ENCODE results near the gene INF2. TPM values are rescaled to one million over a fixed set of nuclear protein-coding genes. Genes with fewer than 3 reads are reported as not detected.

INF2 gene
- total and polyA plus RNA-seq, 9 of the 15 experiments (the other 6 are each of a cell fraction or from before 2014, with no cell fraction given): 0.56 to 31.3 (median 7.8) TPM

DNA sequence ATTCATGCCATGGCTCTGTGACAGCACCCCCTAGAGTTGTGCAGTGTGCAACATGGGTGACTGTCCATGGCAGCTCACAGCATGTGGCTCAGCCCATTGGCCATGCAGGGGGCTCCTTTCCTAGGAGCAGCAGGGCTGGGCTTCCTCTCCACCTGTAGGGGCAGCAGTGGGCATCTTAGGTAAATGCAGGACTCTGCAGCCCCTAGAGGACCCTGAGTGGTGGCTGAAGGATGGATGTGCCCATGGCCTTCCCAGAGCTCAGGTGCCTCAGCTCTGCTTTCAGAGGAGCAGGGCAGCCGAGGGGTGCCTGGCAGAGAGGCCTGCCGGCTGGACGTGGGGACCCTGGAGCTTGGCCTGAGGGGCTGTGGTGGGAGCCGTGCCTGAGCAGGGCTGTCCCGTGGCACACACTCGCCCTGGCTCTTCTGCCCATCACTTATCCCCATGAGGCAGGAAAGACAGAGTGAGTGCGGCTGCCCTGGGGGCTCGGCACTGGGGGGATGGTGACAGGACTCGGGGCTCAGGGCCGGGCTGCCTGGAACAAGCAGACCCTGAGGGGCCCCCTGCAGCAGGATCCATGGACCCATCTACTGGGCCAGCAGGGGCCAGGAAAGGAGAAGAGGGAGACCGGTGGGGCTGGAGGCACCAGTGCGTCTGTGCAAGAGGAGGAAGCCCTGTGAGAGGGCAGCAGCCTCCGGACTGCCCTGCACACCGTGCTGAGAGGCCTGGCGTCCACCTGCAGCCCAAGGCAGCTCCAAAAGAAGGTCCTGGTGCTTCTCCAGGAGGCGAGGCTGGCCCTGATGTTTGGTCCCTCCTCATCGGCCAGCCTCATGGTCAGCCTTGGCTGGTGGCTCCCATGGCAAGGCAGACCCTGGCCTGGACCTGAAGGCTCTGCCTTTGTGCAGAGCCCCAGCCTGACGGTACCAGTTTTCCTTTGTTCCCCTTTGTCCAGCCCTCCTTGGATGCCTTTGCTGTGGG is 42.2 kb downstream of the INF2 start:
- ATAC-seq: peak; percentile 69
- TF ChIP-seq CBX1 (IDR thresholded peaks at IDR 0.05; ENCODE audit: low read depth) (peak; percentile 48; the same call in 1 of the 2 replicates), ESRRB (CRISPR knock-in tag; IDR thresholded peaks at IDR 0.05; ENCODE audit: borderline replicate concordance) (no peak), ZNF668 (CRISPR knock-in tag; IDR thresholded peaks at IDR 0.05) (no peak), POLR2G (IDR thresholded peaks at IDR 0.05; ENCODE audit: low read depth, low read length) (peak; percentile 67), POU5F1 (IDR thresholded peaks at IDR 0.05; ENCODE audit: borderline replicate concordance, low read depth, low read length, partially characterized antibody) (no peak), NCOA2 (IDR thresholded peaks at IDR 0.05; ENCODE audit: partially characterized antibody in 2 of 2) (no peak), ZBTB7A (IDR thresholded peaks at IDR 0.05; ENCODE audit: borderline replicate concordance, control insufficient read depth, low read depth, low read length) (peak; percentile 66), FOXA1 (IDR thresholded peaks at IDR 0.05; ENCODE audit: borderline replicate concordance) (no peak), TAL1 (IDR thresholded peaks at IDR 0.05) (no peak), ZNF707 (CRISPR knock-in tag; conservative IDR thresholded peaks at IDR 0.05) (no peak), C11orf30 (IDR thresholded peaks at IDR 0.05; ENCODE audit: low read depth) (no peak)
- TF ChIP-seq, protein P1, sequence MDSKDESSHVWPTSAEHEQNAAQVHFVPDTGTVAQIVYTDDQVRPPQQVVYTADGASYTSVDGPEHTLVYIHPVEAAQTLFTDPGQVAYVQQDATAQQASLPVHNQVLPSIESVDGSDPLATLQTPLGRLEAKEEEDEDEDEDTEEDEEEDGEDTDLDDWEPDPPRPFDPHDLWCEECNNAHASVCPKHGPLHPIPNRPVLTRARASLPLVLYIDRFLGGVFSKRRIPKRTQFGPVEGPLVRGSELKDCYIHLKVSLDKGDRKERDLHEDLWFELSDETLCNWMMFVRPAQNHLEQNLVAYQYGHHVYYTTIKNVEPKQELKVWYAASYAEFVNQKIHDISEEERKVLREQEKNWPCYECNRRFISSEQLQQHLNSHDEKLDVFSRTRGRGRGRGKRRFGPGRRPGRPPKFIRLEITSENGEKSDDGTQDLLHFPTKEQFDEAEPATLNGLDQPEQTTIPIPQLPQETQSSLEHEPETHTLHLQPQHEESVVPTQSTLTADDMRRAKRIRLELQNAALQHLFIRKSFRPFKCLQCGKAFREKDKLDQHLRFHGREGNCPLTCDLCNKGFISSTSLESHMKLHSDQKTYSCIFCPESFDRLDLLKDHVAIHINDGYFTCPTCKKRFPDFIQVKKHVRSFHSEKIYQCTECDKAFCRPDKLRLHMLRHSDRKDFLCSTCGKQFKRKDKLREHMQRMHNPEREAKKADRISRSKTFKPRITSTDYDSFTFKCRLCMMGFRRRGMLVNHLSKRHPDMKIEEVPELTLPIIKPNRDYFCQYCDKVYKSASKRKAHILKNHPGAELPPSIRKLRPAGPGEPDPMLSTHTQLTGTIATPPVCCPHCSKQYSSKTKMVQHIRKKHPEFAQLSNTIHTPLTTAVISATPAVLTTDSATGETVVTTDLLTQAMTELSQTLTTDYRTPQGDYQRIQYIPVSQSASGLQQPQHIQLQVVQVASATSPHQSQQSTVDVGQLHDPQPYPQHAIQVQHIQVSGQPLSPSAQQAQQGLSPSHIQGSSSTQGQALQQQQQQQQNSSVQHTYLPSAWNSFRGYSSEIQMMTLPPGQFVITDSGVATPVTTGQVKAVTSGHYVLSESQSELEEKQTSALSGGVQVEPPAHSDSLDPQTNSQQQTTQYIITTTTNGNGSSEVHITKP (IDR thresholded peaks at IDR 0.05; ENCODE audit: partially characterized antibody): peak; percentile 66
- TF ChIP-seq, protein P2, sequence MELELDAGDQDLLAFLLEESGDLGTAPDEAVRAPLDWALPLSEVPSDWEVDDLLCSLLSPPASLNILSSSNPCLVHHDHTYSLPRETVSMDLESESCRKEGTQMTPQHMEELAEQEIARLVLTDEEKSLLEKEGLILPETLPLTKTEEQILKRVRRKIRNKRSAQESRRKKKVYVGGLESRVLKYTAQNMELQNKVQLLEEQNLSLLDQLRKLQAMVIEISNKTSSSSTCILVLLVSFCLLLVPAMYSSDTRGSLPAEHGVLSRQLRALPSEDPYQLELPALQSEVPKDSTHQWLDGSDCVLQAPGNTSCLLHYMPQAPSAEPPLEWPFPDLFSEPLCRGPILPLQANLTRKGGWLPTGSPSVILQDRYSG (tag; conservative IDR thresholded peaks at IDR 0.05; ENCODE audit: low read depth): no peak

More for the DNA sequence above, 42.2 kb downstream of the INF2 start:
- peaks cover 4% of the 10 kb centered on the region for H3K9me1 ChIP-seq (ENCODE audit: control insufficient read depth, insufficient read depth, low read length)
- no peaks in the 10 kb centered on the region for H3K27me3 ChIP-seq (ENCODE audit: control insufficient read depth in 2 of 2, insufficient read depth in 2 of 2, low read length in 2 of 2)
- no peak overlapping the region for H3K4me3 ChIP-seq
- intact Hi-C loops (cut with micrococcal nuclease): no loop called here
- peak overlapping the region in 1 of 2 experiments; percentile 45; a peak in 2 of 4 replicates for H3K9ac ChIP-seq (ENCODE audit: insufficient read depth in 1 of 2, low read depth in 2 of 2, low read length in 2 of 2)
- in situ Hi-C loops (cut with MboI): no loop called here
- FAIRE-seq: no peak
- H3K4me2 ChIP-seq (ENCODE audit: insufficient read depth, low read length): no peak overlapping the region
- POLR2A ChIA-PET: interaction anchor here (0.6 to 1.1 kb wide), 2 partner anchors 21 to 91 kb away, joined by 3 read pairs; partner anchors contain the start of gene SIVA1
- H4K20me1 ChIP-seq (replicated peaks; ENCODE audit: control insufficient read depth, insufficient read depth, low read length): no peaks in the 10 kb centered on the region; the same call in 1 of the 2 replicates
- peaks cover 9 to 87% of the 10 kb centered on the region in 2 experiments for H3K4me1 ChIP-seq (replicated peaks in 1 of 2; ENCODE audit: control insufficient read depth in 2 of 2, insufficient read depth in 2 of 2, low read length in 2 of 2)
- H3K36me3 ChIP-seq (ENCODE audit: control insufficient read depth, insufficient read depth, low read length): no peaks in the 10 kb centered on the region
- no TSS peak for BruUV-seq (replicated peaks)
- WGBS (ENCODE audit: insufficient coverage, low coverage, missing lambda C conversion rate): 70% methylated on average over 14 of the region's 18 CpGs
- H3K9me3 ChIP-seq (replicated peaks; ENCODE audit: control insufficient read depth, insufficient read depth, low read depth, low read length): no peaks in the 10 kb centered on the region
- DNase-seq (ENCODE audit: extremely low read depth in 1 of 4, low spot score in 3 of 4): peak; percentile 44 to 54 (median 50)
- no peak overlapping the region for H3K27ac ChIP-seq (ENCODE audit: extremely low read depth, low read depth, low read length)
- CTCF ChIA-PET (ENCODE audit: low intra/inter-chr PET ratio): no interaction called here
- no peak overlapping the region for H2AFZ ChIP-seq (ENCODE audit: low read depth, low read length)
- H3K79me2 ChIP-seq (ENCODE audit: control insufficient read depth, insufficient read depth, low read length): peaks cover 3% of the 10 kb centered on the region; the same call in 1 of the 3 replicates

Measured in K562 (cell line).